Stimulated activated memory B cell treated with anti-CD40 and anti-IgM and Interleukin-4, amounts not matched to agents 10 μg/mL and 1 μg/mL and 100 μg/mL, for 72 hours (primary cell): ENCODE data around the gene GPR22.

ENCODE experiments used
- ATAC-seq: fragments of 150-1000 bp; cut with Tn5 transposase; 2 replicates; pipeline ENCODE4 v1.10.0; 2021
- H3K27ac Mint-ChIP-seq: one replicate; pipeline ENCODE4 v1.8.0; 2022; ENCODE audit warnings: mild to moderate bottlenecking, mixed read lengths
- H3K27me3 Mint-ChIP-seq: one replicate; pipeline ENCODE4 v1.8.0; 2022; ENCODE audit warnings: mixed read lengths
- H3K36me3 Mint-ChIP-seq: one replicate; pipeline ENCODE4 v1.8.0; 2022; ENCODE audit warnings: mixed read lengths
- H3K4me1 Mint-ChIP-seq: one replicate; pipeline ENCODE4 v1.8.0; 2022; ENCODE audit warnings: mixed read lengths
- H3K4me3 Mint-ChIP-seq: one replicate; pipeline ENCODE4 v1.8.0; 2022; ENCODE audit warnings: mild to moderate bottlenecking, moderate library complexity, mixed read lengths
- H3K9me3 Mint-ChIP-seq: one replicate; pipeline ENCODE4 v1.8.0; 2022; ENCODE audit warnings: mixed read lengths

GPR22 gene

DNA sequence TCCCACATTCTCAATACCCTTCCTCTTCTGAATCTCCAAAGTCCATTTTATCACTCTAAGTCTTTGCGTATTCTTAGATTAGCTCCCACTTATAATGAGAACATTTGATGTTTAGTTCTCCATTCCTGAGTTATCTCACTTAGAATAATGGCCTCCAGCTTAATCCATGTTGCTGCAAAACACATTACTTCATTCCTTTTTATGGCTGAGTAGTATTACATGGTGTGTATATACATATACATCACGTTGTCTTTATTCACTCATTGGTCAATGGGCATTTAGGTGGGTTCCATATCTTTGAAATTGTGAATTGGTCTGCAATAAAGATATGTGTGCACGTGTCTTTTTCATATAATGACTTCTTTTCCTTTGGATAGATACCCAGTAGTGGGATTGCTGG is 32.3 kb downstream of the GPR22 start:
- no peak overlapping the region for H3K4me3 Mint-ChIP-seq
- no peak overlapping the region for H3K27ac Mint-ChIP-seq
- H3K36me3 Mint-ChIP-seq: peaks cover 36% of the 10 kb centered on the region
- peaks cover 31% of the 10 kb centered on the region for H3K4me1 Mint-ChIP-seq
- ATAC-seq: no peak
- no peaks in the 10 kb centered on the region for H3K27me3 Mint-ChIP-seq
- peaks cover 4% of the 10 kb centered on the region for H3K9me3 Mint-ChIP-seq

DNA sequence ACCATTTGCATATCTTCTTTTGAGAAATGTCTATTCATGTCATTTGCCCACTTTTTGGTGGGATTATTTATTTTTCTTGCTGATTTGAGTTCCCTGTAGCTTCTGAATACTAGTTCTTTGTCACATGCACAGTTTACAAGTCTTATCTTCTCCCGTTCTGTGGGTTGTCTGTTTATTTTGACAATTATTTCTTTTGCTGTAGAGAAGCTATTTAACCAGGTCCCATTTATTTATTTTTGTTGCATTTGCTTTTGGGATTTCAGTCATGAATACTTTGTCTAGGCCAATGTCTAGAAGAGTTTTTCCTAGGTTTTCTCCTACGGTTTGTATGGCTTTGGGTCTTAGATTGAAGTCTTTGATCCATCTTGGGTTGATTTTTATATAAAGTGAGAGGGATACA is 32.9 kb downstream of the GPR22 start:
- Mint-ChIP-seq H3K36me3 (peaks cover 33% of the 10 kb centered on the region), H3K4me3 (no peak overlapping the region), H3K4me1 (peaks cover 28% of the 10 kb centered on the region), H3K27me3 (no peaks in the 10 kb centered on the region), H3K27ac (no peak overlapping the region), H3K9me3 (peaks cover 4% of the 10 kb centered on the region)
- no peak for ATAC-seq

DNA sequence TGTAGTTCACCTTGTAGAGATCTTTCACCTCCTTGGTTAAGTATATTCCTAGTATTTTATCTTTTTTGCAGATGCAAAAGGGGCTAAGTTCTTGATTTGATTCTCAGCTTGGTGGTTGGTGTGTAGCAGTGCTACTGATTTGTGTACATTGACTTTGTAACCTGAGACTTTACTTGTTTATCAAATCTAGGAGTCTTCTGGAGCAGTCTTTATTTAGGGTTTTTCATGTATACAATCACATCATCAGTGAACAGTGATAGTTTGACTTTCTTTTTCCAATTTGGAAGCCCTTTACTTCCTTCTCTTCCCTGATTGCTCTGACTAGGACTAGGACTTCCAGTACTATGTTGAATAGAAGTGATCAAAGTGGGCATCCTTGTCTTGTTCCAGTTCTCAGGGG is 33.8 kb downstream of the GPR22 start:
- Mint-ChIP-seq H3K27me3 (no peaks in the 10 kb centered on the region), H3K4me3 (no peak overlapping the region), H3K36me3 (peaks cover 29% of the 10 kb centered on the region), H3K9me3 (no peaks in the 10 kb centered on the region), H3K4me1 (peaks cover 22% of the 10 kb centered on the region), H3K27ac (no peak overlapping the region)
- ATAC-seq: no peak

DNA sequence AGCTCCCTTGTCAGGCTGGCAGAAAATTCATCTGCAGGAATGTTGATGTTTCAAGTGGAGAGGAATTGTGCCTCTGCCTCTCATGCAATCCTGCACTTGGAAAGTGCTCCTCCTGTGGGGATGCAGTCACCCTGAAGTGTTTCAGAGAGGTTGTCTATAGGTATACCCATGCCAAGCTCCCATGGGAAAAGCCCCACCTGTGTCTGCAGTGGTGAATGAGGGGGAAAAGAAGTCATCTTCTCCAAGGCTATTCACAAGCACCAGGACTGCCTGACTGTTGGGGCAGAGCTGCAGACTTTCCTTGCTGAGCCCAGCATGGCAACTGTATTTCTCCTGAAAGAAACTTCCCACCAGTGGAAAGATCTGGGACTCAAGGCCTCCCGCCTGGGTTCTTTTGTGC is 35.5 kb downstream of the GPR22 start:
- Mint-ChIP-seq H3K4me1 (peaks cover 19% of the 10 kb centered on the region), H3K9me3 (peaks cover under 1% of the 10 kb centered on the region), H3K27ac (no peak overlapping the region), H3K27me3 (no peaks in the 10 kb centered on the region), H3K4me3 (no peak overlapping the region), H3K36me3 (peaks cover 34% of the 10 kb centered on the region)
- no peak for ATAC-seq

DNA sequence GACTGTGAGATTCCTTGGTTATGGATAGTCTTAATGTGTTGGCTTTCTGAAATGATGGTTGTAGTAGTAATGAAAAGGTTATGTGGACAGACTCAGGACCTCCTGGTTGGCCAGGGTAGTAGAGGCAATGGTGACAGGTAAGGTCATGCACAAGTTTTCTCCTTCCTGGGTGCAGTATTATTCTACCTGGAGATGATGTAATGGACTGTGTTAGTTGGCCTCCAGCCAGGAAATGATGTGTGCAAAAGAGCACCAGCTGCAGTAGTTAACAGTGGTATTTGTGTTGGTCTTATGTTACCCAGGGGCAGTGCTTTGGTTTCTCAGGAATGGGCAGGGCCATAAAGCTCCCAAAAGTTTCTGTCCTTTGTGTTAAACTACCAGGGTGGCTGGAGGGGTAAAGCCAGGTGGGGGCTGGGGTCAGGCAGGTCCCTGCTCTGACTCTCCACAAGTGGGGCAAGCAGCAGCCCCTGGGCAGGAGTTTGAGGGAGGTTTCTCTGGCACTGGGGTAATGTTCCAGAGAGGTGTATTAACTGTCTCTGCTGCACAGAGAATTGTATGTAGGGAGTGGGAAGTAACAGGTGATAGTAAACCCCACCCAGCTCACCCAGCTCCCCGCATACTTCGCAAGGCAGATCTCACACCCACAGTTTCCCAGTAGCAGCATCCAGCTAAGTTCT is 36.3 kb downstream of the GPR22 start:
- H3K36me3 Mint-ChIP-seq: peaks cover 41% of the 10 kb centered on the region
- peaks cover 3% of the 10 kb centered on the region for H3K9me3 Mint-ChIP-seq
- no peaks in the 10 kb centered on the region for H3K27me3 Mint-ChIP-seq
- no peak for ATAC-seq
- H3K4me1 Mint-ChIP-seq: peaks cover 25% of the 10 kb centered on the region
- H3K4me3 Mint-ChIP-seq: no peak overlapping the region
- no peak overlapping the region for H3K27ac Mint-ChIP-seq

DNA sequence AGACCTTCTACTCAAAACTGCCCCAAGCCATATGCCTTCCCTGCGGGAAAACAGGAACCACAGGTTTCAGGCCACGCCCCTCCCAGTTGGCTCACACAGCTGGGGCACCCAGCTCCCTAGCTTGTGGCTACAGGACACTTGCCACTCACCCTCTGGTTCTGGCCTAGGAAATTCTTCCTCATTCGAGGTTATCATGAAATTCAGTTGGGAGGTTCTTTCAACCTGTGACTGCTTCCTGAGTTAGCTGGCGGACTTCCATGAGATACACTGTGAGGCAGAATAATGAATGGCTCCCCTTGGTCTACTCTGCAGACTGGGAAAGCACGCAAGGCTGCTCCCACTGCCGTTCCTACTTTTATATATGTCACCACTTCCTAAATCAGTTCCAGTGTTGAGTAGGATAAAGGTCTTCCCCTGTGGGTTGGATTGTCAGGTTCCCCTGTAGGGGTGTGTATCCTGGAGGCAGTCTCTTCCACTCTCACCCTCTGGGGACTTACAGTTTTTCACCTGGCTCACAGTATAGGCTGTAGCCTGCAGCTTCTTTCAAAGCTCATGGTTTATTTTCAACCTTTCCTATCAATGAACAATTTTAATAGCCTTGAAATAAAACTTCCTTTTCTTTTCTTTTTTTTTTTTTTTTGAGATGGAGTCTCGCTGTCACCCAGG is 37.0 kb downstream of the GPR22 start:
- H3K27me3 Mint-ChIP-seq: no peaks in the 10 kb centered on the region
- peaks cover 25% of the 10 kb centered on the region for H3K4me1 Mint-ChIP-seq
- peaks cover 3% of the 10 kb centered on the region for H3K9me3 Mint-ChIP-seq
- no peak for ATAC-seq
- H3K36me3 Mint-ChIP-seq: peaks cover 44% of the 10 kb centered on the region
- no peak overlapping the region for H3K4me3 Mint-ChIP-seq
- H3K27ac Mint-ChIP-seq: no peak overlapping the region
